Neuronal stem cell (in vitro differentiated cells): ENCODE results near the gene APBB1.

ENCODE experiments used
- DNase-seq: peaks from one replicate; pipeline ENCODE4 v3.0.0-alpha.2; 2013; ENCODE audit warnings: low spot score
- H2AFZ ChIP-seq: one replicate; pipeline ENCODE4 v1.6.1; 2013; ENCODE audit warnings: mild to moderate bottlenecking, low read length, inconsistent platforms
- H2AK5ac ChIP-seq: 2 replicates; pipeline ENCODE4 v1.6.1; 2013; ENCODE audit warnings: low read depth, mild to moderate bottlenecking, inconsistent platforms, low read length, moderate library complexity, mixed read lengths
- H2BK120ac ChIP-seq: 2 replicates; pipeline ENCODE4 v1.6.1; 2013; ENCODE audit warnings: low read depth, mild to moderate bottlenecking, inconsistent platforms, low read length, moderate library complexity, mixed read lengths
- H2BK12ac ChIP-seq: one replicate; pipeline ENCODE4 v1.6.1; 2013; ENCODE audit warnings: low read length, inconsistent platforms
- H2BK15ac ChIP-seq: 2 replicates; pipeline ENCODE4 v1.6.1; 2013; ENCODE audit warnings: mild to moderate bottlenecking, low read length, inconsistent platforms, mixed read lengths
- H2BK5ac ChIP-seq: one replicate; pipeline ENCODE4 v1.6.1; 2013; ENCODE audit warnings: inconsistent platforms, mild to moderate bottlenecking, low read length, moderate library complexity
- H3K14ac ChIP-seq: one replicate; pipeline ENCODE4 v1.6.1; 2013; ENCODE audit warnings: low read length, inconsistent platforms
- H3K18ac ChIP-seq: 2 replicates; pipeline ENCODE4 v1.6.1; 2013; ENCODE audit warnings: low read length, inconsistent platforms
- H3K23ac ChIP-seq: 2 replicates; pipeline ENCODE4 v1.6.1; 2013; ENCODE audit warnings: low read depth, mild to moderate bottlenecking, mixed read lengths, low read length, inconsistent platforms; ENCODE audit not compliant: poor library complexity
- H3K27ac ChIP-seq: replicated peaks from 3 replicates; pipeline ENCODE4 v1.5.1; 2013; ENCODE audit warnings: low read length, inconsistent platforms
- H3K27me3 ChIP-seq, 3 experiments: 2 replicates each; pipeline ENCODE4 v1.6.1; 2013; ENCODE audit warnings: low read length in 3 of 3, mild to moderate bottlenecking in 2 of 3, inconsistent platforms in 1 of 3, low read depth in 1 of 3, mixed read lengths in 1 of 3, moderate library complexity in 1 of 3; ENCODE audit not compliant: control insufficient read depth in 3 of 3, insufficient read depth in 3 of 3
- H3K36me3 ChIP-seq, 2 donors: replicated peaks in 1 of 2; 2 replicates each; pipeline ENCODE4 v1.6.1; 2013; ENCODE audit warnings: low read length in 2 of 2; ENCODE audit not compliant: control insufficient read depth in 2 of 2, insufficient read depth in 2 of 2
- H3K4ac ChIP-seq: 2 replicates; pipeline ENCODE4 v1.6.1; 2013; ENCODE audit warnings: inconsistent platforms, mild to moderate bottlenecking, low read length, moderate library complexity
- H3K4me1 ChIP-seq, 2 donors: 1 replicate in 1 of 2; 2 replicates in 1 of 2; pipeline ENCODE4 v1.6.1; 2013; ENCODE audit warnings: low read length in 2 of 2, low read depth in 1 of 2; ENCODE audit not compliant: control insufficient read depth in 2 of 2, insufficient read depth in 1 of 2
- H3K4me2 ChIP-seq: one replicate; pipeline ENCODE4 v1.6.1; 2013; ENCODE audit warnings: mild to moderate bottlenecking, low read length, inconsistent platforms; ENCODE audit not compliant: insufficient read depth, poor library complexity, severe bottlenecking
- H3K4me3 ChIP-seq, 2 donors: 2 replicates each; pipeline ENCODE4 v1.5.1; 2013; ENCODE audit warnings: low read length in 2 of 2, mild to moderate bottlenecking in 2 of 2, inconsistent platforms in 1 of 2, moderate library complexity in 1 of 2
- H3K79me1 ChIP-seq: one replicate; pipeline ENCODE4 v1.6.1; 2013; ENCODE audit warnings: low read depth, mild to moderate bottlenecking, inconsistent platforms, low read length, moderate library complexity
- H3K9ac ChIP-seq: one replicate; pipeline ENCODE4 v1.6.1; 2013; ENCODE audit warnings: mild to moderate bottlenecking, low read depth, low read length, inconsistent platforms; ENCODE audit not compliant: poor library complexity
- H3K9me3 ChIP-seq, 2 donors: replicated peaks in 1 of 2; 2 replicates each; pipeline versions ENCODE3 to v1.6.1; 2013; ENCODE audit warnings: low read length in 2 of 2, mild to moderate bottlenecking in 2 of 2, inconsistent platforms in 1 of 2, low read depth in 1 of 2, mixed read lengths in 1 of 2, moderate library complexity in 1 of 2; ENCODE audit not compliant: control insufficient read depth in 2 of 2, insufficient read depth in 1 of 2
- H4K8ac ChIP-seq: one replicate; pipeline ENCODE4 v1.6.1; 2013; ENCODE audit warnings: low read depth, mild to moderate bottlenecking, inconsistent platforms, low read length, moderate library complexity
- H4K91ac ChIP-seq: one replicate; pipeline ENCODE4 v1.6.1; 2013; ENCODE audit warnings: low read length, low read depth, mild to moderate bottlenecking, inconsistent platforms; ENCODE audit not compliant: poor library complexity
- WGBS, 2 donors: extraction: QIAGEN DNeasy Blood & Tissue Kit; methylation state at CpG; one replicate each; pipeline ENCODE4 v1.1.7; 2013; ENCODE audit warnings: missing lambda C conversion rate in 2 of 2, mixed read lengths in 1 of 2; ENCODE audit not compliant: insufficient read length in 2 of 2, insufficient replicate concordance in 1 of 2; ENCODE audit errors: extremely low coverage in 2 of 2; 5-methylcytosine and 5-hydroxymethylcytosine counted together

Gene APBB1

GRCh38 chr11:6389905-6390717 lies 28.8 kb downstream of the APBB1 start, which contains the start of gene SMPD1:
Gene SMPD1 (plus strand): TSS chr11:6390474. CDS start chr11:6390599, 125 bp downstream.
- H3K23ac ChIP-seq = peak within 1 kb of the TSS; percentile 71
- WGBS, 2 donors = no CpG with 5 or more reads among the region's 63 CpGs

GRCh38 chr11:6388748-6389147 lies 30.1 kb downstream of the APBB1 start:
- Histone ChIP-seq H3K4me3 (no peak overlapping the region), H3K23ac (no peak overlapping the region), H2BK12ac (no peak overlapping the region), H4K8ac (no peak overlapping the region), H3K9me3 (no peaks in the 10 kb centered on the region), H2BK15ac (no peak overlapping the region), H3K4me1 (peaks cover 10 to 11% of the 10 kb centered on the region in 2 donors), H4K91ac (no peak overlapping the region), H3K9ac (no peak overlapping the region), H3K18ac (no peak overlapping the region), H2BK120ac (no peak overlapping the region), H3K36me3 (no peaks in the 10 kb centered on the region), H3K27me3 (no peaks in the 10 kb centered on the region), H2BK5ac (no peak overlapping the region), H2AK5ac (no peak overlapping the region), H3K14ac (no peak overlapping the region), H3K4me2 (no peak overlapping the region), H2AFZ (no peak overlapping the region), H3K27ac (no peak overlapping the region), H3K79me1 (peaks cover 4% of the 10 kb centered on the region), H3K4ac (no peak overlapping the region)
- no peak for DNase-seq
- no CpG with 5 or more reads among the region's 1 CpG for WGBS, 2 donors

More at GRCh38 chr11:6389905-6390717, 28.8 kb downstream of the APBB1 start, which contains the start of gene SMPD1:
- Histone ChIP-seq H2BK120ac (peak within 1 kb of the TSS; percentile 27), H2BK15ac (peak within 1 kb of the TSS; percentile 61), H3K18ac (peak within 1 kb of the TSS; percentile 73), H2AK5ac (peak within 1 kb of the TSS; percentile 50), H3K9ac (peak within 1 kb of the TSS; percentile 89), H2BK5ac (no peak within 1 kb of the TSS), H3K9me3 (no peaks in the 10 kb centered on the region), H3K27ac (peak within 1 kb of the TSS; percentile 80), H3K4me3 (peak within 1 kb of the TSS; percentile 68 to 89), H3K4ac (no peak within 1 kb of the TSS), H4K8ac (no peak within 1 kb of the TSS), H4K91ac (no peak within 1 kb of the TSS), H3K79me1 (peaks cover 4% of the 10 kb centered on the region), H3K36me3 (peaks cover 2 to 7% of the 10 kb centered on the region in 2 donors), H2AFZ (peak within 1 kb of the TSS; percentile 86), H3K4me1 (peaks cover 10 to 11% of the 10 kb centered on the region in 2 donors), H3K27me3 (no peaks in the 10 kb centered on the region), H2BK12ac (no peak within 1 kb of the TSS), H3K14ac (no peak within 1 kb of the TSS), H3K4me2 (peak within 1 kb of the TSS; percentile 86)
- peak; percentile 96 for DNase-seq

GRCh38 chr11:6387811-6388599 lies 30.9 kb downstream of the APBB1 start:
- peaks cover 10 to 11% of the 10 kb centered on the region in 2 donors for H3K4me1 ChIP-seq
- no peak overlapping the region for H2BK5ac ChIP-seq
- H3K4me2 ChIP-seq = no peak overlapping the region
- H3K14ac ChIP-seq = no peak overlapping the region
- H3K9ac ChIP-seq = no peak overlapping the region
- H3K79me1 ChIP-seq = peaks cover 4% of the 10 kb centered on the region
- no peak overlapping the region for H4K8ac ChIP-seq
- H3K36me3 ChIP-seq = no peaks in the 10 kb centered on the region
- H2BK12ac ChIP-seq = no peak overlapping the region
- DNase-seq = no peak
- no peak overlapping the region for H3K4me3 ChIP-seq
- WGBS, 2 donors = no CpG with 5 or more reads among the region's 12 CpGs
- no peaks in the 10 kb centered on the region for H3K27me3 ChIP-seq
- no peak overlapping the region for H3K23ac ChIP-seq
- H3K27ac ChIP-seq = no peak overlapping the region
- no peak overlapping the region for H2BK15ac ChIP-seq
- no peaks in the 10 kb centered on the region for H3K9me3 ChIP-seq
- H4K91ac ChIP-seq = no peak overlapping the region
- no peak overlapping the region for H3K4ac ChIP-seq
- no peak overlapping the region for H2AK5ac ChIP-seq
- H3K18ac ChIP-seq = no peak overlapping the region
- no peak overlapping the region for H2AFZ ChIP-seq
- H2BK120ac ChIP-seq = no peak overlapping the region
